Lower lobe of right lung (tissue), 2 donors: ENCODE data around the gene CTDSPL. TPM values are rescaled to one million over a fixed set of nuclear protein-coding genes. Genes with fewer than 3 reads are reported as not detected.

Experiments used
- ATAC-seq, 2 donors: fragments of 200-7000 bp; cut with Tn5 transposase; one replicate each; pipeline ENCODE4 v1.9.1; 2020 to 2022; ENCODE audit warnings: mild to moderate bottlenecking in 2 of 2, moderate library complexity in 2 of 2
- DNase-seq: peaks from one replicate; pipeline ENCODE4 v3.0.0-alpha.2; 2020
- H3K27ac ChIP-seq: fragments of 200-600 bp; one replicate; pipeline ENCODE4 v1.8.0; 2022
- H3K27me3 ChIP-seq: fragments of 200-600 bp; one replicate; pipeline ENCODE4 v1.8.0; 2022; ENCODE audit warnings: low read depth
- H3K36me3 ChIP-seq: fragments of 200-600 bp; one replicate; pipeline ENCODE4 v1.8.0; 2022; ENCODE audit warnings: mild to moderate bottlenecking
- H3K4me1 ChIP-seq: fragments of 200-600 bp; one replicate; pipeline ENCODE4 v1.8.0; 2022
- H3K4me3 ChIP-seq: fragments of 200-600 bp; one replicate; pipeline ENCODE4 v1.8.0; 2022; ENCODE audit warnings: mild to moderate bottlenecking
- H3K9me3 ChIP-seq: fragments of 200-600 bp; one replicate; pipeline ENCODE4 v1.8.0; 2022
- intact Hi-C: fragments of 100-400 bp; cut with DNase I; formaldehyde crosslinking; loops from one replicate; pipeline ENCODE4 v1.11.0; 2022
- total RNA-seq: library from RNA; stranded (reverse); fragmentation: NEBNext Ultra II Directional; extraction: Animal tissue kit (Norgen Biotek cat#: 25700); gene quantifications from one replicate; pipeline ENCODE4 v1.2.1, GENCODE V29; 2021
- TF ChIP-seq, protein P1 (sequence below): fragments of 200-600 bp; IDR thresholded peaks from one replicate; pipeline ENCODE4 v1.8.0; 2022; ENCODE audit warnings: antibody characterized with exemption, mild to moderate bottlenecking
- donor health status: DM: no; HTN: yes; CAD: no; lungs with severe emphysema.

Gene CTDSPL
- total RNA-seq, 1 donor from 2014 or later: 60.3 TPM

GRCh38 chr3:37922721-37923568 is 61.3 kb downstream of the CTDSPL start:
- peak; percentile 81 to 90 for ATAC-seq
- intact Hi-C loops: no loop called here
- H3K4me3 ChIP-seq: no peak overlapping the region

GRCh38 chr3:37923569-37924040 is 61.9 kb downstream of the CTDSPL start:
- H3K27ac ChIP-seq: peak overlapping the region; percentile 44
- H3K4me3 ChIP-seq: no peak overlapping the region
- H3K36me3 ChIP-seq: no peaks in the 10 kb centered on the region
- H3K4me1 ChIP-seq: peaks cover 45% of the 10 kb centered on the region
- H3K27me3 ChIP-seq: no peaks in the 10 kb centered on the region
- H3K9me3 ChIP-seq: no peaks in the 10 kb centered on the region
- ATAC-seq (no peak), DNase-seq (no peak)
- intact Hi-C loops: no loop called here
- TF ChIP-seq, protein P1, sequence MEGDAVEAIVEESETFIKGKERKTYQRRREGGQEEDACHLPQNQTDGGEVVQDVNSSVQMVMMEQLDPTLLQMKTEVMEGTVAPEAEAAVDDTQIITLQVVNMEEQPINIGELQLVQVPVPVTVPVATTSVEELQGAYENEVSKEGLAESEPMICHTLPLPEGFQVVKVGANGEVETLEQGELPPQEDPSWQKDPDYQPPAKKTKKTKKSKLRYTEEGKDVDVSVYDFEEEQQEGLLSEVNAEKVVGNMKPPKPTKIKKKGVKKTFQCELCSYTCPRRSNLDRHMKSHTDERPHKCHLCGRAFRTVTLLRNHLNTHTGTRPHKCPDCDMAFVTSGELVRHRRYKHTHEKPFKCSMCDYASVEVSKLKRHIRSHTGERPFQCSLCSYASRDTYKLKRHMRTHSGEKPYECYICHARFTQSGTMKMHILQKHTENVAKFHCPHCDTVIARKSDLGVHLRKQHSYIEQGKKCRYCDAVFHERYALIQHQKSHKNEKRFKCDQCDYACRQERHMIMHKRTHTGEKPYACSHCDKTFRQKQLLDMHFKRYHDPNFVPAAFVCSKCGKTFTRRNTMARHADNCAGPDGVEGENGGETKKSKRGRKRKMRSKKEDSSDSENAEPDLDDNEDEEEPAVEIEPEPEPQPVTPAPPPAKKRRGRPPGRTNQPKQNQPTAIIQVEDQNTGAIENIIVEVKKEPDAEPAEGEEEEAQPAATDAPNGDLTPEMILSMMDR: no peak

More at GRCh38 chr3:37922721-37923568, 61.3 kb downstream of the CTDSPL start:
- no peaks in the 10 kb centered on the region for H3K9me3 ChIP-seq
- TF ChIP-seq, protein P1: no peak
- peak overlapping the region; percentile 44 for H3K27ac ChIP-seq
- H3K4me1 ChIP-seq: peaks cover 51% of the 10 kb centered on the region
- H3K27me3 ChIP-seq: no peaks in the 10 kb centered on the region
- no peaks in the 10 kb centered on the region for H3K36me3 ChIP-seq
- no peak for DNase-seq

DNA sequence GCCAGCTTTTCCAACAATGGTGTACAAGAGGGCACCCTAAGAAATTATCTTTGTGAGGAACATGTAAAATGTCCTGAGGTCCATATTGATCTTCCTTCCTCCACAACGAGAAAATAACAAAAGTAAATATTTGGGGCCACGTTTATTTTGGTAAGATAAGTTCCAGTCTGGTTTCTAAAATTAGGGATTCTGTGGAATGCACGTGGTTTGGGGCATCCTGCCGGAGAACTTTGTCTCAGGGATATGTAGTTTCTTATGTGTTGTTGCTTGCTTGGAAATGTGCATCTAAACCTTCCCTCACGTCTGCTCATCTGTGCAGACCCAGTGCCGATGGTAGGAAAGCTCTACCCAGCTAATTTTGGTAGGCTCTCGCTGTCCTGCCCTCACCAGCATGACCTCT is 62.8 kb downstream of the CTDSPL start:
- Histone ChIP-seq H3K27ac (peak overlapping the region; percentile 14), H3K9me3 (no peaks in the 10 kb centered on the region), H3K4me3 (no peak overlapping the region), H3K27me3 (no peaks in the 10 kb centered on the region), H3K4me1 (peaks cover 45% of the 10 kb centered on the region), H3K36me3 (no peaks in the 10 kb centered on the region)
- TF ChIP-seq, protein P1: no peak
- no peak for DNase-seq
- no peak for ATAC-seq
- intact Hi-C loops: no loop called here

DNA sequence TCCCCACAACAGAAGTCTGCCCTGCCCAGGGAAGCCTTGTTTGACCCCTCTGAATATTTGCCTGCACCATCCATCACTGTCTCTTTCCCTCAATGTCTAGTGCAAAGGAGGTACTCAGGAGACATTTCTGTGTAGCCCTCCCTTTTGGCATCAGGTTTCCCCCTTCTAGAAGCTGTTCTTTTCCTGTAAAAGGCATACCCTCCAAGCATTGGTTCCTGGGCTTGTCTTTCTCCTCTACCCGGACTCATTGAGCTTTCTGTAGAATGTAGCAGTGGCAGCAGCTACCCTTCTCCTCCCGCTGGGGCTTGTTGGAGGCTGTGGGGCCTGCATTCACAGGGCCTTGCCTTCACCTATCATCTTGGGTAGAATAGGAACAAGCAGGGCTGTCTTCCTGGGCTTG is 63.5 kb downstream of the CTDSPL start:
- Histone ChIP-seq H3K27ac (no peak overlapping the region), H3K4me3 (no peak overlapping the region), H3K9me3 (no peaks in the 10 kb centered on the region), H3K27me3 (no peaks in the 10 kb centered on the region), H3K36me3 (no peaks in the 10 kb centered on the region), H3K4me1 (peaks cover 40% of the 10 kb centered on the region)
- no peak for ATAC-seq
- intact Hi-C loops: no loop called here
- DNase-seq: no peak
- TF ChIP-seq, protein P1: no peak

DNA sequence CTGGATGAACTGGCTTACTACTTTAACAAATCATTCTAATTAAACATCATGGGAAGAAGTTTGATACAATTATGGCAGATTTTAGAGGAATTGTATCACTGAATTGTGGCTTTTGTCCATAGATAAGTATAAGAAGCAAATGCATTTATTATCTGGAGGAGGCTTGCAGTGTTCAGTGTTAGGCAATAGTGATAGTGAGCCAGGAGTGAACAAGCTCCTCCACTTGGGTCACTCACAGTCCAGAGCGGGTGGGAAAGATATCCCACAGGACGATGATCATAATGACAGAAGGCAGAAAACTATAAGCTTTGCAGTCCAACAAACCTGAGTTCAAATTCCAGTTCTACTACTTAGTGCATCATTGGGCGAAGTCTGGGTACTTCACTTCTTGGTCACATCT is 64.9 kb downstream of the CTDSPL start:
- intact Hi-C loops: no loop called here
- no peak for ATAC-seq
- no peaks in the 10 kb centered on the region for H3K36me3 ChIP-seq
- H3K27me3 ChIP-seq: no peaks in the 10 kb centered on the region
- no peak for DNase-seq
- peaks cover 30% of the 10 kb centered on the region for H3K4me1 ChIP-seq
- TF ChIP-seq, protein P1: no peak
- no peak overlapping the region for H3K27ac ChIP-seq
- H3K4me3 ChIP-seq: no peak overlapping the region
- no peaks in the 10 kb centered on the region for H3K9me3 ChIP-seq
